HEK293 (cell line): ENCODE measurements around the gene KRTAP4-6.

Source experiments
- CTCF ChIA-PET: fragments of 350-600 bp; formaldehyde crosslinking; extraction: SDS; loops from one replicate; lab custom pipeline; 2021; ENCODE audit warnings: antibody characterized with exemption; lab: Yijun Ruan, JAX
- POLR2A ChIA-PET: fragments of 300-600 bp; formaldehyde crosslinking; extraction: SDS; loops from one replicate; lab custom pipeline; 2020; ENCODE audit warnings: antibody characterized with exemption, inconsistent platforms; lab: Yijun Ruan, JAX
- H3K27ac ChIP-seq: fragments of 200-500 bp; sonication (Bioruptor generic); 2 replicates; pipeline ENCODE4 v1.5.1; 2014; ENCODE audit warnings: low read depth, low read length, control low read depth, inconsistent platforms; ENCODE audit errors: extremely low read depth
- H3K36me3 ChIP-seq, 2 experiments: fragments of 200-500 bp in 1 of 2; sonication (Bioruptor generic) in 1 of 2; 1 replicate in 1 of 2; 2 replicates in 1 of 2; pipeline ENCODE4 v1.5.1; 2014 to 2017; ENCODE audit warnings: inconsistent platforms in 2 of 2, low read length in 2 of 2; ENCODE audit not compliant: control insufficient read depth in 2 of 2, insufficient read depth in 1 of 2
- H3K4me1 ChIP-seq: fragments of 200-500 bp; sonication (Bioruptor generic); 2 replicates; pipeline ENCODE4 v1.5.1; 2014; ENCODE audit warnings: mild to moderate bottlenecking, low read length, inconsistent platforms; ENCODE audit not compliant: control insufficient read depth, insufficient read depth
- H3K4me3 ChIP-seq: 2 replicates; pipeline ENCODE4 v1.5.1; 2011; ENCODE audit warnings: low read depth, mild to moderate bottlenecking, control low read depth, low read length, moderate library complexity
- H3K9me3 ChIP-seq: fragments of 200-500 bp; sonication (Bioruptor generic); 2 replicates; pipeline ENCODE4 v1.5.1; 2014; ENCODE audit warnings: low read depth, low read length, inconsistent platforms; ENCODE audit not compliant: control insufficient read depth, insufficient read depth
- ZBTB7A ChIP-seq: fragments of 450-650 bp; formaldehyde crosslinking; IDR thresholded peaks from 2 replicates; pipeline ENCODE4 v1.5.1; 2016; ENCODE audit warnings: low read depth, missing biosample characterization, missing genetic modification characterization
- ZIC2 ChIP-seq: fragments of 450-650 bp; formaldehyde crosslinking; IDR thresholded peaks from 2 replicates; pipeline ENCODE4 v1.5.1; 2016; ENCODE audit warnings: missing biosample characterization, missing genetic modification characterization
- ZNF133 ChIP-seq: fragments of 450-650 bp; formaldehyde crosslinking; IDR thresholded peaks from 2 replicates; pipeline ENCODE4 v1.5.1; 2016; ENCODE audit warnings: missing biosample characterization, missing genetic modification characterization
- ZNF600 ChIP-seq: fragments of 450-650 bp; formaldehyde crosslinking; IDR thresholded peaks from 2 replicates; pipeline ENCODE4 v1.5.1; 2016; ENCODE audit warnings: missing biosample characterization, missing genetic modification characterization
- ZNF658 ChIP-seq: fragments of 450-650 bp; formaldehyde crosslinking; IDR thresholded peaks from 2 replicates; pipeline ENCODE4; 2016; ENCODE audit warnings: missing biosample characterization, missing genetic modification characterization
- ZNF76 ChIP-seq: fragments of 450-650 bp; formaldehyde crosslinking; IDR thresholded peaks from 2 replicates; pipeline ENCODE4; 2016; ENCODE audit warnings: low read depth, missing biosample characterization, missing genetic modification characterization, borderline replicate concordance
- ZSCAN23 ChIP-seq: fragments of 450-650 bp; formaldehyde crosslinking; IDR thresholded peaks from 2 replicates; pipeline ENCODE4 v1.5.1; 2016; ENCODE audit warnings: missing biosample characterization, missing genetic modification characterization
- TF ChIP-seq, protein P1 (sequence below): fragments of 450-650 bp; formaldehyde crosslinking; conservative IDR thresholded peaks from 2 replicates; pipeline ENCODE4 v1.5.1; 2016; ENCODE audit warnings: low read depth, missing biosample characterization, missing genetic modification characterization
- TF ChIP-seq, protein P2 (sequence below): fragments of 450-650 bp; formaldehyde crosslinking; IDR thresholded peaks from 2 replicates; pipeline ENCODE4 v1.5.1; 2016; ENCODE audit warnings: missing biosample characterization, missing genetic modification characterization
- TF ChIP-seq, protein P3 (sequence below): IDR thresholded peaks from 2 replicates; pipeline ENCODE4 v1.6.1; 2011; ENCODE audit warnings: mild to moderate bottlenecking, low read depth, low read length, borderline replicate concordance
- TF ChIP-seq, protein P4 (sequence below): fragments of 450-650 bp; formaldehyde crosslinking; IDR thresholded peaks from 2 replicates; pipeline ENCODE4 v1.5.1; 2016; ENCODE audit warnings: missing biosample characterization, missing genetic modification characterization, low read depth
- TF ChIP-seq, protein P5 (sequence below): fragments of 450-650 bp; formaldehyde crosslinking; conservative IDR thresholded peaks from 2 replicates; pipeline ENCODE4 v1.5.1; 2016; ENCODE audit warnings: low read depth, missing biosample characterization, missing genetic modification characterization
- TF ChIP-seq, protein P6 (sequence below): fragments of 450-650 bp; formaldehyde crosslinking; IDR thresholded peaks from 2 replicates; pipeline ENCODE4 v1.5.0; 2017; ENCODE audit warnings: missing biosample characterization, missing genetic modification characterization, borderline replicate concordance

The KRTAP4-6 gene

DNA sequence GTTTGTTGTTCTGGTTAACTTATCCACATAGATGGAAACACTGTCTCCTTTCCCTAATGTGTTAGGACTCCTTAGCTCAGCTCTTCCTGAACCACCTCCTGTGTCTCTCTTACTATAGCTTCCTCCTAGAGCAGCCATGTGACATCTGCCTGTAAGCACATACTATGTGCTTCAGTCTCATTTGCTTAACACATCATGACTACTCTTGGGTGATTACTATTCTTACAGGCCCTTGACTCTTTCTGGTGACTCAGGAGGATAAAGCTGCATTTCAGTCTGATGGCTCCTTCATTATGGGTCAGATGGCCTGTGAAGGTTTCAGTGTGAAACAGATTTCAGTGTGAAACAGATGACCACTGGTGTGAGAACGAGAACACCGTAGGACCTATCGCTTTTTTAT, 38.0 kb upstream of the KRTAP4-6 start (continued):
- TF ChIP-seq, protein P1, sequence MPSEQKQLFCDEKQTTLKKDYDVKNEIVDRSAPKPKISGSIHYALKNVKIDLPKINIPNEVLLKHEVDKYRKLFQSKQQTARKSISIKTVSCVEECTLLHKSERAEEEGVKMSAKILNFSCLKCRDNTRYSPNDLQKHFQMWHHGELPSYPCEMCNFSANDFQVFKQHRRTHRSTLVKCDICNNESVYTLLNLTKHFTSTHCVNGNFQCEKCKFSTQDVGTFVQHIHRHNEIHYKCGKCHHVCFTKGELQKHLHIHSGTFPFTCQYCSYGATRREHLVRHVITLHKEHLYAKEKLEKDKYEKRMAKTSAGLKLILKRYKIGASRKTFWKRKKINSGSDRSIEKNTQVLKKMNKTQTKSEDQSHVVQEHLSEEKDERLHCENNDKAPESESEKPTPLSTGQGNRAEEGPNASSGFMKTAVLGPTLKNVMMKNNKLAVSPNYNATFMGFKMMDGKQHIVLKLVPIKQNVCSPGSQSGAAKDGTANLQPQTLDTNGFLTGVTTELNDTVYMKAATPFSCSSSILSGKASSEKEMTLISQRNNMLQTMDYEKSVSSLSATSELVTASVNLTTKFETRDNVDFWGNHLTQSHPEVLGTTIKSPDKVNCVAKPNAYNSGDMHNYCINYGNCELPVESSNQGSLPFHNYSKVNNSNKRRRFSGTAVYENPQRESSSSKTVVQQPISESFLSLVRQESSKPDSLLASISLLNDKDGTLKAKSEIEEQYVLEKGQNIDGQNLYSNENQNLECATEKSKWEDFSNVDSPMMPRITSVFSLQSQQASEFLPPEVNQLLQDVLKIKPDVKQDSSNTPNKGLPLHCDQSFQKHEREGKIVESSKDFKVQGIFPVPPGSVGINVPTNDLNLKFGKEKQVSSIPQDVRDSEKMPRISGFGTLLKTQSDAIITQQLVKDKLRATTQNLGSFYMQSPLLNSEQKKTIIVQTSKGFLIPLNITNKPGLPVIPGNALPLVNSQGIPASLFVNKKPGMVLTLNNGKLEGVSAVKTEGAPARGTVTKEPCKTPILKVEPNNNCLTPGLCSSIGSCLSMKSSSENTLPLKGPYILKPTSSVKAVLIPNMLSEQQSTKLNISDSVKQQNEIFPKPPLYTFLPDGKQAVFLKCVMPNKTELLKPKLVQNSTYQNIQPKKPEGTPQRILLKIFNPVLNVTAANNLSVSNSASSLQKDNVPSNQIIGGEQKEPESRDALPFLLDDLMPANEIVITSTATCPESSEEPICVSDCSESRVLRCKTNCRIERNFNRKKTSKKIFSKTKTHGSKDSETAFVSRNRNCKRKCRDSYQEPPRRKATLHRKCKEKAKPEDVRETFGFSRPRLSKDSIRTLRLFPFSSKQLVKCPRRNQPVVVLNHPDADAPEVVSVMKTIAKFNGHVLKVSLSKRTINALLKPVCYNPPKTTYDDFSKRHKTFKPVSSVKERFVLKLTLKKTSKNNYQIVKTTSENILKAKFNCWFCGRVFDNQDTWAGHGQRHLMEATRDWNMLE (tag by site-specific recombination), result no peak
- TF ChIP-seq, protein P2, sequence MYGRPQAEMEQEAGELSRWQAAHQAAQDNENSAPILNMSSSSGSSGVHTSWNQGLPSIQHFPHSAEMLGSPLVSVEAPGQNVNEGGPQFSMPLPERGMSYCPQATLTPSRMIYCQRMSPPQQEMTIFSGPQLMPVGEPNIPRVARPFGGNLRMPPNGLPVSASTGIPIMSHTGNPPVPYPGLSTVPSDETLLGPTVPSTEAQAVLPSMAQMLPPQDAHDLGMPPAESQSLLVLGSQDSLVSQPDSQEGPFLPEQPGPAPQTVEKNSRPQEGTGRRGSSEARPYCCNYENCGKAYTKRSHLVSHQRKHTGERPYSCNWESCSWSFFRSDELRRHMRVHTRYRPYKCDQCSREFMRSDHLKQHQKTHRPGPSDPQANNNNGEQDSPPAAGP (tag by site-specific recombination), result no peak
- TF ChIP-seq, protein P3, sequence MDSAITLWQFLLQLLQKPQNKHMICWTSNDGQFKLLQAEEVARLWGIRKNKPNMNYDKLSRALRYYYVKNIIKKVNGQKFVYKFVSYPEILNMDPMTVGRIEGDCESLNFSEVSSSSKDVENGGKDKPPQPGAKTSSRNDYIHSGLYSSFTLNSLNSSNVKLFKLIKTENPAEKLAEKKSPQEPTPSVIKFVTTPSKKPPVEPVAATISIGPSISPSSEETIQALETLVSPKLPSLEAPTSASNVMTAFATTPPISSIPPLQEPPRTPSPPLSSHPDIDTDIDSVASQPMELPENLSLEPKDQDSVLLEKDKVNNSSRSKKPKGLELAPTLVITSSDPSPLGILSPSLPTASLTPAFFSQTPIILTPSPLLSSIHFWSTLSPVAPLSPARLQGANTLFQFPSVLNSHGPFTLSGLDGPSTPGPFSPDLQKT, result no peak
- TF ChIP-seq, protein P4, sequence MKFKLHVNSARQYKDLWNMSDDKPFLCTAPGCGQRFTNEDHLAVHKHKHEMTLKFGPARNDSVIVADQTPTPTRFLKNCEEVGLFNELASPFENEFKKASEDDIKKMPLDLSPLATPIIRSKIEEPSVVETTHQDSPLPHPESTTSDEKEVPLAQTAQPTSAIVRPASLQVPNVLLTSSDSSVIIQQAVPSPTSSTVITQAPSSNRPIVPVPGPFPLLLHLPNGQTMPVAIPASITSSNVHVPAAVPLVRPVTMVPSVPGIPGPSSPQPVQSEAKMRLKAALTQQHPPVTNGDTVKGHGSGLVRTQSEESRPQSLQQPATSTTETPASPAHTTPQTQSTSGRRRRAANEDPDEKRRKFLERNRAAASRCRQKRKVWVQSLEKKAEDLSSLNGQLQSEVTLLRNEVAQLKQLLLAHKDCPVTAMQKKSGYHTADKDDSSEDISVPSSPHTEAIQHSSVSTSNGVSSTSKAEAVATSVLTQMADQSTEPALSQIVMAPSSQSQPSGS, result no peak
- TF ChIP-seq, protein P5, sequence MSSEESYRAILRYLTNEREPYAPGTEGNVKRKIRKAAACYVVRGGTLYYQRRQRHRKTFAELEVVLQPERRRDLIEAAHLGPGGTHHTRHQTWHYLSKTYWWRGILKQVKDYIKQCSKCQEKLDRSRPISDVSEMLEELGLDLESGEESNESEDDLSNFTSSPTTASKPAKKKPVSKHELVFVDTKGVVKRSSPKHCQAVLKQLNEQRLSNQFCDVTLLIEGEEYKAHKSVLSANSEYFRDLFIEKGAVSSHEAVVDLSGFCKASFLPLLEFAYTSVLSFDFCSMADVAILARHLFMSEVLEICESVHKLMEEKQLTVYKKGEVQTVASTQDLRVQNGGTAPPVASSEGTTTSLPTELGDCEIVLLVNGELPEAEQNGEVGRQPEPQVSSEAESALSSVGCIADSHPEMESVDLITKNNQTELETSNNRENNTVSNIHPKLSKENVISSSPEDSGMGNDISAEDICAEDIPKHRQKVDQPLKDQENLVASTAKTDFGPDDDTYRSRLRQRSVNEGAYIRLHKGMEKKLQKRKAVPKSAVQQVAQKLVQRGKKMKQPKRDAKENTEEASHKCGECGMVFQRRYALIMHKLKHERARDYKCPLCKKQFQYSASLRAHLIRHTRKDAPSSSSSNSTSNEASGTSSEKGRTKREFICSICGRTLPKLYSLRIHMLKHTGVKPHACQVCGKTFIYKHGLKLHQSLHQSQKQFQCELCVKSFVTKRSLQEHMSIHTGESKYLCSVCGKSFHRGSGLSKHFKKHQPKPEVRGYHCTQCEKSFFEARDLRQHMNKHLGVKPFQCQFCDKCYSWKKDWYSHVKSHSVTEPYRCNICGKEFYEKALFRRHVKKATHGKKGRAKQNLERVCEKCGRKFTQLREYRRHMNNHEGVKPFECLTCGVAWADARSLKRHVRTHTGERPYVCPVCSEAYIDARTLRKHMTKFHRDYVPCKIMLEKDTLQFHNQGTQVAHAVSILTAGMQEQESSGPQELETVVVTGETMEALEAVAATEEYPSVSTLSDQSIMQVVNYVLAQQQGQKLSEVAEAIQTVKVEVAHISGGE (tag by site-specific recombination), result no peak
- TF ChIP-seq ZNF658, result no peak
- TF ChIP-seq, protein P6, sequence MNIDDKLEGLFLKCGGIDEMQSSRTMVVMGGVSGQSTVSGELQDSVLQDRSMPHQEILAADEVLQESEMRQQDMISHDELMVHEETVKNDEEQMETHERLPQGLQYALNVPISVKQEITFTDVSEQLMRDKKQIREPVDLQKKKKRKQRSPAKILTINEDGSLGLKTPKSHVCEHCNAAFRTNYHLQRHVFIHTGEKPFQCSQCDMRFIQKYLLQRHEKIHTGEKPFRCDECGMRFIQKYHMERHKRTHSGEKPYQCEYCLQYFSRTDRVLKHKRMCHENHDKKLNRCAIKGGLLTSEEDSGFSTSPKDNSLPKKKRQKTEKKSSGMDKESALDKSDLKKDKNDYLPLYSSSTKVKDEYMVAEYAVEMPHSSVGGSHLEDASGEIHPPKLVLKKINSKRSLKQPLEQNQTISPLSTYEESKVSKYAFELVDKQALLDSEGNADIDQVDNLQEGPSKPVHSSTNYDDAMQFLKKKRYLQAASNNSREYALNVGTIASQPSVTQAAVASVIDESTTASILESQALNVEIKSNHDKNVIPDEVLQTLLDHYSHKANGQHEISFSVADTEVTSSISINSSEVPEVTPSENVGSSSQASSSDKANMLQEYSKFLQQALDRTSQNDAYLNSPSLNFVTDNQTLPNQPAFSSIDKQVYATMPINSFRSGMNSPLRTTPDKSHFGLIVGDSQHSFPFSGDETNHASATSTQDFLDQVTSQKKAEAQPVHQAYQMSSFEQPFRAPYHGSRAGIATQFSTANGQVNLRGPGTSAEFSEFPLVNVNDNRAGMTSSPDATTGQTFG (tag by site-specific recombination), result no peak
- TF ChIP-seq ZBTB7A (tag by site-specific recombination), result no peak
- TF ChIP-seq ZNF76 (tag by site-specific recombination), result no peak

DNA sequence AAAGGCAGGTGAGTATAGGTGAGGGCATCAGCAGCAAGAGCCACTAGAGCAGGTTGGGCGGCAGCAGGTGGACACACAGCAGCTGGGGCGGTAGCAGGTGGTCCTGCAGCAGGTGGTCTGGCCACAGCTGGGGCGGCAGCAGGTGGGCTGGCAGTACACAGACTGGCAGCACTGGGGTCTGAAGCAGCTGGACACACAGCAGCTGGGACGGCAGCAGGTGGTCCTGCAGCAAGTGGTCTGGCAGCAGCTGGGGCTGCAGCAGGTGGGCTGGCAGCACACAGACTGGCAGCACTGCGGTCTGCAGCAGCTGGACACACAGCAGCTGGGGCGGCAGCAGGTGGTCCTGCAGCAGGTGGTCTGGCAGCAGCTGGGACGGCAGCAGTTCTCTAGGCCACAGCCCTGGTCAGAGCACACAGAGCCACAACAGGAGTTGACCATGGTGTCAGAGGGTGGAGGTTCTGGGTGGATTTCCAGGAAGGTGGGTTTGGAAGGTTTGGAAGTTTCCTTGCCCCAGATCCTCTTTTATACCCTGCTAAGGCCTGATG, 37.5 kb upstream of the KRTAP4-6 start, which contains the start of gene KRTAP4-2:
KRTAP4-2 (minus strand) TSS at position 495 of the 545 bp plus-strand sequence; CDS start at position 438, 57 bp downstream.
- no peaks in the 10 kb centered on the region for H3K9me3 ChIP-seq
- POLR2A ChIA-PET, result no interaction called here
- TF ChIP-seq ZNF133 (no peak), ZIC2 (tag by site-specific recombination) (peak; percentile 88), ZSCAN23 (no peak), ZNF600 (no peak)
- CTCF ChIA-PET, result interaction anchor here (0.6 to 1.4 kb wide), 3 partner anchors 11 to 472 kb away, joined by 4 to 5 read pairs (median 4); no protein-coding TSS in a partner anchor
- no peak within 1 kb of the TSS for H3K27ac ChIP-seq
- H3K4me1 ChIP-seq, result no peaks in the 10 kb centered on the region
- no peak within 1 kb of the TSS for H3K4me3 ChIP-seq
- H3K36me3 ChIP-seq, result no peaks in the 10 kb centered on the region
